Activated CD4-positive, alpha-beta T cell treated with anti-CD3 and anti-CD28 coated beads, Interleukin-2, amount 10 ng/mL, durations not matched to agents 7 days and 5 days (primary cell): ENCODE measurements around the gene STIMATE. TPM values are rescaled to one million over a fixed set of nuclear protein-coding genes. Genes with fewer than 3 reads are reported as not detected.

ENCODE experiments used
- CTCF ChIA-PET: fragments of 350-600 bp; sonication (Branson Sonifier 250); formaldehyde crosslinking; loops from one replicate; lab custom pipeline; 2021; ENCODE audit warnings: antibody characterized with exemption; lab: Charles Lee
- POLR2A ChIA-PET: fragments of 350-600 bp; sonication (Branson Sonifier 250); formaldehyde crosslinking; loops from one replicate; lab custom pipeline; 2021; ENCODE audit warnings: antibody characterized with exemption; lab: Charles Lee
- DNase-seq: peaks from one replicate; pipeline ENCODE4 v3.0.0-alpha.2; 2020
- H3K27ac Mint-ChIP-seq: one replicate; pipeline ENCODE4 v1.8.0; 2021; ENCODE audit warnings: mild to moderate bottlenecking, moderate library complexity, mixed read lengths
- H3K27me3 Mint-ChIP-seq: one replicate; pipeline ENCODE4 v1.8.0; 2021; ENCODE audit warnings: mixed read lengths
- H3K36me3 Mint-ChIP-seq: one replicate; pipeline ENCODE4 v1.8.0; 2021; ENCODE audit warnings: low read depth, mixed read lengths
- H3K4me1 Mint-ChIP-seq: one replicate; pipeline ENCODE4 v1.8.0; 2021; ENCODE audit warnings: mixed read lengths
- H3K4me3 Mint-ChIP-seq: one replicate; pipeline ENCODE4 v1.8.0; 2021; ENCODE audit warnings: mild to moderate bottlenecking, moderate library complexity, mixed read lengths
- H3K9me3 Mint-ChIP-seq: one replicate; pipeline ENCODE4 v1.8.0; 2021; ENCODE audit warnings: mixed read lengths
- total RNA-seq, 2 experiments: library from RNA; stranded (reverse); gene quantifications; one replicate each; pipeline ENCODE4 v1.2.3, GENCODE V29; 2021

STIMATE gene
- total RNA-seq, 2 experiments from 2014 or later, result 30.1 to 35.0 TPM

DNA sequence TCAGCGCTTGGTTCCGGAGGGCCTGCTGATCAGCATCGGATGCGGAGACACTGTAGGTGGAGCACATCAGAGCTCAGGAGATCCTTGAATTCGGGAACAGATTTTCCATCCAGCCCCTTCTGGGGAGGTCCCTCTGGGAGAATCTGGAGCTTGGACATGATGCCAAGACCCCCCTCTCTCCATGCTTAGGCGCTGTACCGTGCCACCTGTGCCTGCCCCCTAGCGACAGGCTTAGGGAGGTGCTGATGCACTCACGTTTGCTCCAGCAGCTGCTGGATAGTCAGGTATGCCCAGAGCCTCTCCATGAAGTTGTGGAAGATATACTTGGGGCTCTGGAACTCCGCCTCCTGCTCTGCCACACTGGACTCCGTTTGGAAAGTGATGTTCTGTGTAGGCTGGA lies 76.6 kb downstream of the STIMATE start:
- CTCF ChIA-PET, result interaction anchor here (0.5 to 1.7 kb wide), 6 partner anchors 8 to 408 kb away, joined by 3 to 7 read pairs (median 4); no protein-coding TSS in a partner anchor
- Mint-ChIP-seq H3K4me3 (no peak overlapping the region), H3K27me3 (no peaks in the 10 kb centered on the region), H3K4me1 (no peaks in the 10 kb centered on the region), H3K27ac (no peak overlapping the region), H3K9me3 (no peaks in the 10 kb centered on the region), H3K36me3 (no peaks in the 10 kb centered on the region)
- POLR2A ChIA-PET, result no interaction called here
- peak; percentile 34 for DNase-seq

DNA sequence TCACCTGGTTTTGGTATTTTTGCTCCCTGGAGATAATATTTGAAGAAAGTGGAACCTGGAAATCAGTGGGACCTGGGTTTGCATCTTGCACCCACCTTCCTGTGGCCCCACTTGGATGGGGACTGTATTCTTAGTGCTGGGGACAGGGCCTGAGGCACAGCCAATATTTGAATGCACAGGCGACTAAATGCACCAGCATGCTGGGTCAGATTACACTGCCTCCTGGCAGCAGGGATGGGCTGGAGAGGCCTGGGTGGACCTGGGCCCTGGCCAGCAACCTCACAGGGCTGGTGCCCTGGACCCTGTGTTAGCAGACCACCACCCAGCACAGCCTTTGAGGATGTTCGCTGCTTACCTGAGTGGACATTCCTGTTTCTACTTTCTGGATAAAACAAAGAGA lies 77.4 kb downstream of the STIMATE start:
- Mint-ChIP-seq H3K27ac (no peak overlapping the region), H3K4me1 (no peaks in the 10 kb centered on the region), H3K4me3 (no peak overlapping the region), H3K27me3 (no peaks in the 10 kb centered on the region), H3K9me3 (no peaks in the 10 kb centered on the region), H3K36me3 (no peaks in the 10 kb centered on the region)
- DNase-seq, result no peak
- ChIA-PET CTCF (interaction anchor here (1.4 kb wide), 1 partner anchor 8 kb away, joined by 7 read pairs; no protein-coding TSS in a partner anchor), POLR2A (no interaction called here)

DNA sequence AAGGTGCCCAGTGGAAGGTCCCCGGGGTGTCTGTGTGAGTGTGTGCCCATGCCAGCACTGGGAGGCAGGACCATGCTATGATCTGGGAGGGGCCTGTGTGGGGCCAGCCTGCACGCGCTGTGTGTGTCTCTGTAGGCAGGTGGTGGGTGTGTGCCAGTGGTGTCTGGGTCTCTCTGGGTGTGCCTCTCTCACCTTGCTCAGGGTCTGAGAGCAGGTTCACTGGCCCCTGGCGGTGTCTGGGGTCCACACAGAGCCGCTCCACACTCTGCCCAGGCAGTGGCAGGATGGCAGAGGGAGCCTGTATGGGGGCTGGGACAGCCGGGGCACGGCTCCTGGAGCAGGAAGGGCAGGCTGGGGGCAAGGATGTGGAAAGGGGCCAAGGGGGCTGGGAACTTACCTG lies 79.5 kb downstream of the STIMATE start:
- ChIA-PET POLR2A (no interaction called here), CTCF (interaction anchor here (1.4 kb wide), 1 partner anchor 8 kb away, joined by 3 read pairs; no protein-coding TSS in a partner anchor)
- Mint-ChIP-seq H3K4me1 (no peaks in the 10 kb centered on the region), H3K27ac (no peak overlapping the region), H3K36me3 (no peaks in the 10 kb centered on the region), H3K9me3 (no peaks in the 10 kb centered on the region), H3K4me3 (no peak overlapping the region), H3K27me3 (no peaks in the 10 kb centered on the region)
- no peak for DNase-seq

DNA sequence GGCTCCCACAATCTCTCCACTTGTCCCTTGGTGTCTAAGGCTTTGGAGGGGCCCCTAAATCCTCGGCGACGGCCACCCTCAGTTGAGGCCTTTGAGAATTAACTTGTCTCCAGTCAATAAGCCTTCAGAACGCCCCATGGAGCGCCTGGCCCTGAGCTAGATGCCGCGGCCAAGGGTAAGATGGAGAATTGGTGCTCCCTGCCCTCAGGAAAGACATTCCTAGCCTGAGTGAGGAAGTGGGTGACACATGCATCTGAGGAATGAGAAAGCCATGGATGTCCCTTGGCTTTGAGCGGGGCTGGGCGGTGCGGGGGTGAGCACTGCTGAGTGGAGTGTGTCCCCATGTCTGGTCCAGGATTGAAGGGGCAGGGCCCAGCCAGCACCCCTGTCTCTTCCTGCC lies 80.1 kb downstream of the STIMATE start:
- H3K9me3 Mint-ChIP-seq, result no peaks in the 10 kb centered on the region
- ChIA-PET POLR2A (no interaction called here), CTCF (interaction anchor here (1.4 kb wide), 1 partner anchor 9 kb away, joined by 3 read pairs; no protein-coding TSS in a partner anchor)
- no peaks in the 10 kb centered on the region for H3K4me1 Mint-ChIP-seq
- H3K27ac Mint-ChIP-seq, result no peak overlapping the region
- H3K27me3 Mint-ChIP-seq, result no peaks in the 10 kb centered on the region
- H3K36me3 Mint-ChIP-seq, result no peaks in the 10 kb centered on the region
- DNase-seq, result no peak
- no peak overlapping the region for H3K4me3 Mint-ChIP-seq

GRCh38 chr3:52816654-52817053 lies 80.7 kb downstream of the STIMATE start:
- POLR2A ChIA-PET, result no interaction called here
- Mint-ChIP-seq H3K36me3 (no peaks in the 10 kb centered on the region), H3K27ac (no peak overlapping the region), H3K27me3 (no peaks in the 10 kb centered on the region), H3K4me1 (no peaks in the 10 kb centered on the region), H3K4me3 (no peak overlapping the region), H3K9me3 (no peaks in the 10 kb centered on the region)
- CTCF ChIA-PET, result interaction anchor here (1.4 to 1.8 kb wide), 2 partner anchors 9 to 25 kb away, joined by 3 to 4 read pairs; no protein-coding TSS in a partner anchor
- no peak for DNase-seq

DNA sequence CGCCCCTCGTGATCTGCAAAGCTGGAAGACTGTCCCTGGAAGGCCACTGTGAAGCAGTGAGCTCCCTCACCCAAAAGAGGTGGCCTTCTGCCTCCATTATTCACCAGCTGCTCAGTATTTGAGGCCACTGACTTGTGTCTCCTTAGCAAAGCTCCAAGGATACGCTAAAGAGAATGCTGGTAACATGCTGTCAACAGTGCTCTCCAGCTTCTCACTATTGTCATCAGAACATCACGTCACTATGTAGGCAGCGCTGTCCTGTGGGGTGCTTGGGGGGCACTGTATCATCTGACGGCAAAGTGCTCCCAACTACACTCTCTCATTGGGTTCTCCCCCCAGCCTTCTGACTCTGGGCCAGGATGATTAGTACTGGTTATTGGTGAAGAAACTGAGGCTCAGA lies 81.1 kb downstream of the STIMATE start:
- no peak for DNase-seq
- no peak overlapping the region for H3K27ac Mint-ChIP-seq
- H3K27me3 Mint-ChIP-seq, result no peaks in the 10 kb centered on the region
- CTCF ChIA-PET, result interaction anchor here (1.4 to 1.8 kb wide), 2 partner anchors 10 to 25 kb away, joined by 3 to 4 read pairs; no protein-coding TSS in a partner anchor
- no peaks in the 10 kb centered on the region for H3K36me3 Mint-ChIP-seq
- POLR2A ChIA-PET, result no interaction called here
- no peak overlapping the region for H3K4me3 Mint-ChIP-seq
- no peaks in the 10 kb centered on the region for H3K9me3 Mint-ChIP-seq
- H3K4me1 Mint-ChIP-seq, result no peaks in the 10 kb centered on the region

GRCh38 chr3:52813810-52814209 lies 83.5 kb downstream of the STIMATE start:
- Mint-ChIP-seq H3K9me3 (no peaks in the 10 kb centered on the region), H3K27ac (no peak overlapping the region), H3K27me3 (no peaks in the 10 kb centered on the region), H3K4me3 (no peak overlapping the region), H3K36me3 (no peaks in the 10 kb centered on the region), H3K4me1 (peaks cover 8% of the 10 kb centered on the region)
- POLR2A ChIA-PET, result no interaction called here
- DNase-seq, result no peak
- CTCF ChIA-PET, result interaction anchor here (0.6 kb wide), 2 partner anchors 41 to 172 kb away, joined by 4 to 5 read pairs; no protein-coding TSS in a partner anchor

DNA sequence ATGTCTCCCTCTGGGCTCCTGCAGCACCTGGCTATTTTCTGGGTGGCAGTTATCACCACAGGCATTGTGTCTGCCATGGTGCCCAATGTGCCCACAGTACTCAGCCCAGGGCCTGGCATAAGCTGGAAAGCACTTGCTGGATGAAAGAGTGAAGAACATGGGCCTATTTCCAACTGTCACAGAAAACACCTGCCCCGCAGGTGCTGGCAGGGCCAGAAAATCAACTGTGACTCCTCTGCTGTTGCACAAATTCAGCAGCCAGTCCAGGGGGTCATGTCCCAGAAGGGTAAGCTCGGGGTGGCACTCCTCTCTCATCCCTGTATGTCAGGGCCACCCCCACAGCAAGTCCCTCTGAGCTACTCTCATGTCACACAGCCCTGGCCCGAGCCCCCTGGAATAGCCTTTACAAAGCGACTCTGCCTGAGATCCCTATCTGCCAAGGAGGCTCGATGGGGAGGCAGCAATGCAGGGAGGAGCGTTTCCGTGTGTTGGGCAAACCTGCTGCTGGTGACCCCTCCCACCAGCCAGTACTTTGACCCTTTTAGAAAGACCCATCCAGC lies 85.8 kb downstream of the STIMATE start:
- CTCF ChIA-PET, result interaction anchor here (1.7 kb wide), 1 partner anchor 9 kb away, joined by 7 read pairs; no protein-coding TSS in a partner anchor
- no peaks in the 10 kb centered on the region for H3K9me3 Mint-ChIP-seq
- DNase-seq, result no peak
- POLR2A ChIA-PET, result no interaction called here
- H3K4me3 Mint-ChIP-seq, result no peak overlapping the region
- no peaks in the 10 kb centered on the region for H3K36me3 Mint-ChIP-seq
- no peaks in the 10 kb centered on the region for H3K27me3 Mint-ChIP-seq
- H3K4me1 Mint-ChIP-seq, result peaks cover 8% of the 10 kb centered on the region
- no peak overlapping the region for H3K27ac Mint-ChIP-seq

- DNase-seq, result no peak
- CTCF ChIA-PET, result interaction anchor here (1.7 kb wide), 1 partner anchor 10 kb away, joined by 7 read pairs; no protein-coding TSS in a partner anchor
- Mint-ChIP-seq H3K27ac (no peak overlapping the region), H3K27me3 (no peaks in the 10 kb centered on the region), H3K36me3 (no peaks in the 10 kb centered on the region), H3K4me1 (peaks cover 8% of the 10 kb centered on the region), H3K4me3 (no peak overlapping the region), H3K9me3 (no peaks in the 10 kb centered on the region)
- POLR2A ChIA-PET, result no interaction called here
Measured at GRCh38 chr3:52810923-52811322, 86.4 kb downstream of the STIMATE start.

GRCh38 chr3:52809662-52810377 lies 87.5 kb downstream of the STIMATE start:
- Mint-ChIP-seq H3K9me3 (no peaks in the 10 kb centered on the region), H3K27me3 (no peaks in the 10 kb centered on the region), H3K36me3 (no peaks in the 10 kb centered on the region), H3K27ac (peak overlapping the region; percentile 37), H3K4me3 (no peak overlapping the region), H3K4me1 (peaks cover 11% of the 10 kb centered on the region)
- ChIA-PET CTCF (no interaction called here), POLR2A (no interaction called here)
- no peak for DNase-seq

- Mint-ChIP-seq H3K27ac (no peak overlapping the region), H3K36me3 (no peaks in the 10 kb centered on the region)
- CTCF ChIA-PET, result interaction anchor here (0.9 to 1.2 kb wide), 2 partner anchors 10 to 12 kb away, joined by 3 to 4 read pairs; no protein-coding TSS in a partner anchor
Measured at GRCh38 chr3:52809149-52809548, 88.2 kb downstream of the STIMATE start.

DNA sequence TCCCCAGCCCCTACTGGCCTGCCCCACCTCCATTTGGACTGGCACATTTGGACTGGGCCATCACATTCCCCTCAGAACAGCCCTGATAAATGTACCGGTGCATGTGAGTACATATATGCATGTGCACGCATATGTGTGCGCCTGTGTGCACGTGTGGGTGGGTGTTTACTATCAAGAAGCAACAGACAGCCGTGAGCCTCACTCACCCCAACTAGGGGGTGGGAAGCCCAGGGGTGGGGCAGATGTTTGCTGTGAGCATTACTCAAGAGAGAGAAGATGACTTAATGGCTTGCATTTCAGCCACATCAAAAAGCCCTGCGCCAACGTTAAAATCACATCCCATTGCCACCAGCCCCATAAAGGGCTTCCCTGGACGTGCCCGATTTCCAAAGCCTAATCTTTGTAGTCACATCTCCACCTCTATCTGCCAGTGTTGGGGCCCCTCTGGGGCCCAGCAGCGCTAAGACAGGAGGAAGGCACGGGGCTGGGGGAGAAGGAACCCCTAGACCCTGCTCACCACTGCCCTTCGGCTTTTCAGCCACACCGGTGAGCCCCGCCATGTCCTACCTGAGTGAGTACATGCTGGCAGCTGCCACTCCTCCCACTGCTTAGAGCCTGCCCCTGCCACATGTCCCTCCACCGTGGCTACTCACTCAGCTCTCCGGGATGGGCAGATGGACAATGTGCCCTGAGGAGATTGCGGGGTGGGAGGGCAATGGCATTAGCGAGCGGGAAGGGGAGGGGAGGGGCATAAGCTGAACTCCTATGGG lies 91.9 kb downstream of the STIMATE start:
- ChIA-PET POLR2A (no interaction called here), CTCF (interaction anchor here (1.5 kb wide), 1 partner anchor 18 kb away, joined by 5 read pairs; no protein-coding TSS in a partner anchor)
- peaks cover 11% of the 10 kb centered on the region for H3K4me1 Mint-ChIP-seq
- DNase-seq, result no peak
- no peaks in the 10 kb centered on the region for H3K9me3 Mint-ChIP-seq
- H3K27ac Mint-ChIP-seq, result no peak overlapping the region
- no peaks in the 10 kb centered on the region for H3K36me3 Mint-ChIP-seq
- H3K27me3 Mint-ChIP-seq, result no peaks in the 10 kb centered on the region
- H3K4me3 Mint-ChIP-seq, result no peak overlapping the region

More at GRCh38 chr3:52809149-52809548, 88.2 kb downstream of the STIMATE start:
- POLR2A ChIA-PET, result no interaction called here
- H3K9me3 Mint-ChIP-seq, result no peaks in the 10 kb centered on the region
- H3K4me1 Mint-ChIP-seq, result peaks cover 11% of the 10 kb centered on the region
- DNase-seq, result no peak
- H3K4me3 Mint-ChIP-seq, result no peak overlapping the region
- no peaks in the 10 kb centered on the region for H3K27me3 Mint-ChIP-seq
